ENCODE measurements around the gene STYK1. TPM values are rescaled to one million over a fixed set of nuclear protein-coding genes. Genes with fewer than 3 reads are reported as not detected.

The STYK1 gene
- total and polyA plus RNA-seq, 10 of the 15 experiments (the other 5 are each of a cell fraction or from before 2014, with no cell fraction given): 0.62 to 1.2 (median 0.82) TPM; not detected in 1

GRCh38 chr12:10672231-10672868, 1.5 kb downstream of the STYK1 start:
- no peak for FAIRE-seq
- Histone ChIP-seq H3K36me3 (ENCODE audit: control insufficient read depth in 2 of 2, insufficient read depth in 2 of 2, low read length in 1 of 2) (no peaks in the 10 kb centered on the region), H3K4me1 (ENCODE audit: control insufficient read depth, insufficient read depth, low read length) (peaks cover 14% of the 10 kb centered on the region; the same call in 1 of the 2 replicates), H3K4me3 (no peak overlapping the region), H3K27me3 (replicated peaks in 1 of 2; ENCODE audit: control insufficient read depth in 2 of 2, insufficient read depth in 2 of 2, low read length in 1 of 2) (peaks cover 1 to 2% of the 10 kb centered on the region in 2 experiments; a peak in 2 of 4 replicates), H2AFZ (ENCODE audit: control insufficient read depth, low read depth, low read length) (no peak overlapping the region), H3K4me2 (ENCODE audit: control insufficient read depth, insufficient read depth) (no peak overlapping the region), H4K20me1 (ENCODE audit: control insufficient read depth, insufficient read depth) (no peaks in the 10 kb centered on the region), H3K27ac (ENCODE audit: control insufficient read depth, insufficient read depth) (no peak overlapping the region), H3K9me3 (replicated peaks; ENCODE audit: control insufficient read depth, insufficient read depth, low read length) (no peaks in the 10 kb centered on the region), H3K79me2 (ENCODE audit: control insufficient read depth, insufficient read depth, low read length) (no peaks in the 10 kb centered on the region), H3K9ac (ENCODE audit: control insufficient read depth, insufficient read depth, low read length) (no peak overlapping the region)
- intact Hi-C loops (cut with micrococcal nuclease; ENCODE audit: unreplicated experiment): loop anchor here (5.0 to 10.0 kb wide), 3 partner anchors 278 to 520 kb away; partner anchors contain the start of gene KLRK1
- no peak for DNase-seq (ENCODE audit: low read depth, low spot score)
- in situ Hi-C loops (cut with MboI): no loop called here
- no peak for ATAC-seq
- RAD21 ChIA-PET (ENCODE audit: unreplicated experiment): no interaction called here
- POLR2A ChIA-PET: no interaction called here
- WGBS (ENCODE audit: insufficient coverage, insufficient replicate concordance, low lambda C conversion rate, missing lambda C conversion rate): 43% methylated on average over 15 of the region's 15 CpGs
- SMC1A ChIA-PET (ENCODE audit: uncharacterized antibody, unreplicated experiment): interaction anchor here (0.9 kb wide), 1 partner anchor 306 kb away, joined by 3 read pairs; no protein-coding TSS in a partner anchor
- CTCF ChIA-PET: interaction anchor here (1.0 to 1.6 kb wide), 2 partner anchors 414 to 437 kb away, joined by 3 to 8 read pairs; no protein-coding TSS in a partner anchor
- peak; percentile 6; the same call in 1 of the 2 replicates for TF ChIP-seq RAD21 (IDR thresholded peaks at IDR 0.05; ENCODE audit: insufficient read depth, low read depth, low read length)
- TF ChIP-seq, protein P1, sequence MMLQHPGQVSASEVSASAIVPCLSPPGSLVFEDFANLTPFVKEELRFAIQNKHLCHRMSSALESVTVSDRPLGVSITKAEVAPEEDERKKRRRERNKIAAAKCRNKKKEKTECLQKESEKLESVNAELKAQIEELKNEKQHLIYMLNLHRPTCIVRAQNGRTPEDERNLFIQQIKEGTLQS (IDR thresholded peaks at IDR 0.05; ENCODE audit: borderline replicate concordance, extremely low read depth, low read depth, low read length): no peak
- TF ChIP-seq CBFB (IDR thresholded peaks at IDR 0.05; ENCODE audit: low read depth): no peak
- no peak for TF ChIP-seq SMC3 (IDR thresholded peaks at IDR 0.05; ENCODE audit: borderline replicate concordance, low read length)
- TF ChIP-seq, protein P2, sequence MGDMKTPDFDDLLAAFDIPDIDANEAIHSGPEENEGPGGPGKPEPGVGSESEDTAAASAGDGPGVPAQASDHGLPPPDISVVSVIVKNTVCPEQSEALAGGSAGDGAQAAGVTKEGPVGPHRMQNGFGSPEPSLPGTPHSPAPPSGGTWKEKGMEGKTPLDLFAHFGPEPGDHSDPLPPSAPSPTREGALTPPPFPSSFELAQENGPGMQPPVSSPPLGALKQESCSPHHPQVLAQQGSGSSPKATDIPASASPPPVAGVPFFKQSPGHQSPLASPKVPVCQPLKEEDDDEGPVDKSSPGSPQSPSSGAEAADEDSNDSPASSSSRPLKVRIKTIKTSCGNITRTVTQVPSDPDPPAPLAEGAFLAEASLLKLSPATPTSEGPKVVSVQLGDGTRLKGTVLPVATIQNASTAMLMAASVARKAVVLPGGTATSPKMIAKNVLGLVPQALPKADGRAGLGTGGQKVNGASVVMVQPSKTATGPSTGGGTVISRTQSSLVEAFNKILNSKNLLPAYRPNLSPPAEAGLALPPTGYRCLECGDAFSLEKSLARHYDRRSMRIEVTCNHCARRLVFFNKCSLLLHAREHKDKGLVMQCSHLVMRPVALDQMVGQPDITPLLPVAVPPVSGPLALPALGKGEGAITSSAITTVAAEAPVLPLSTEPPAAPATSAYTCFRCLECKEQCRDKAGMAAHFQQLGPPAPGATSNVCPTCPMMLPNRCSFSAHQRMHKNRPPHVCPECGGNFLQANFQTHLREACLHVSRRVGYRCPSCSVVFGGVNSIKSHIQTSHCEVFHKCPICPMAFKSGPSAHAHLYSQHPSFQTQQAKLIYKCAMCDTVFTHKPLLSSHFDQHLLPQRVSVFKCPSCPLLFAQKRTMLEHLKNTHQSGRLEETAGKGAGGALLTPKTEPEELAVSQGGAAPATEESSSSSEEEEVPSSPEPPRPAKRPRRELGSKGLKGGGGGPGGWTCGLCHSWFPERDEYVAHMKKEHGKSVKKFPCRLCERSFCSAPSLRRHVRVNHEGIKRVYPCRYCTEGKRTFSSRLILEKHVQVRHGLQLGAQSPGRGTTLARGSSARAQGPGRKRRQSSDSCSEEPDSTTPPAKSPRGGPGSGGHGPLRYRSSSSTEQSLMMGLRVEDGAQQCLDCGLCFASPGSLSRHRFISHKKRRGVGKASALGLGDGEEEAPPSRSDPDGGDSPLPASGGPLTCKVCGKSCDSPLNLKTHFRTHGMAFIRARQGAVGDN (IDR thresholded peaks at IDR 0.05): no peak
- BruUV-seq (replicated peaks): no TSS peak

Measured in GM12878 (cell line).